Skeletal muscle tissue (tissue), 4 donors: ENCODE measurements around the gene EMX1. TPM values are rescaled to one million over a fixed set of nuclear protein-coding genes. Genes with fewer than 3 reads are reported as not detected.
A peak's percentile ranks its signal among the peaks of the same experiment; 100 is the strongest.

Experiments used
- H3K27ac ChIP-seq: one replicate; pipeline ENCODE4 v1.7.0; 2013; ENCODE audit warnings: mild to moderate bottlenecking, low read depth, low read length, inconsistent platforms
- H3K27me3 ChIP-seq, 3 donors: one replicate each; pipeline ENCODE4 v1.7.0; 2013; ENCODE audit warnings: low read length in 3 of 3; ENCODE audit not compliant: control insufficient read depth in 3 of 3, insufficient read depth in 3 of 3
- H3K36me3 ChIP-seq, 3 donors: one replicate each; pipeline ENCODE4 v1.7.0; 2013; ENCODE audit warnings: low read length in 3 of 3; ENCODE audit not compliant: control insufficient read depth in 3 of 3, insufficient read depth in 3 of 3
- H3K4me1 ChIP-seq, 3 donors: one replicate each; pipeline ENCODE4 v1.7.0; 2013; ENCODE audit warnings: low read length in 3 of 3, mild to moderate bottlenecking in 3 of 3; ENCODE audit not compliant: control insufficient read depth in 3 of 3, insufficient read depth in 3 of 3
- H3K4me3 ChIP-seq, 3 donors: one replicate each; pipeline ENCODE4 v1.7.0; 2013; ENCODE audit warnings: low read length in 3 of 3
- H3K9ac ChIP-seq, 3 donors: one replicate each; pipeline ENCODE4 v1.7.0; 2013; ENCODE audit warnings: low read length in 3 of 3, mild to moderate bottlenecking in 3 of 3, moderate library complexity in 2 of 3, low read depth in 1 of 3
- H3K9me3 ChIP-seq, 3 donors: one replicate each; pipeline ENCODE4 v1.7.0; 2013; ENCODE audit warnings: low read length in 3 of 3; ENCODE audit not compliant: control insufficient read depth in 3 of 3
- total RNA-seq: library from RNA; depleted of rRNA; stranded (reverse); fragments of >200 nt; gene quantifications from one replicate; pipeline ENCODE4 v1.2.3, GENCODE V29; 2014
- donor health status: Osteomylitis.

Gene EMX1
- total RNA-seq, 1 donor from 2014 or later = not detected

DNA sequence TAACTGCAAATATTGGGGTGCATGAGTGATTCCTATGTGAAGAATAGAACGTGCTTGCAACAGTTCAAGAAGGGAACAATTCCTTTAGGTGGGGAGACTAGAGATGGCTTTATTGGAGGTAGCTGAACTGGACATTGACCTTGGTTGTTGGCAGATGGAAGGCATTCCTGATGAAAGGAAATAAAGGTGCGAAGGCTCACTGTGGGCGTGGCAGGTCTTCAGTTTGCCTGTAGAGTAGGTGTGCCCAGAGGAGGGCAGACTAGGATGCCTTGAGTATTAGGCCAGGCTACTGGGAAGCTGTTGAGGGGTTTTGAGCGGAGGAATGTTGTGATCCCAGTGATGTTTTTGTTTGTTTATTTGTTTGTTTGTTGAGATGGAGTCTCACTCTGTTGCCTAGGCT, 27.3 kb upstream of the EMX1 start:
- Histone ChIP-seq H3K9me3 (no peaks in the 10 kb centered on the region), H3K27me3 (peaks cover 4 to 12% (median 7%) of the 10 kb centered on the region in 3 donors), H3K36me3 (peaks cover 15 to 25% (median 16%) of the 10 kb centered on the region in 3 donors), H3K4me3 (no peak overlapping the region), H3K4me1 (peaks cover 22 to 30% (median 28%) of the 10 kb centered on the region in 3 donors), H3K9ac (no peak overlapping the region), H3K27ac (no peak overlapping the region)

- Histone ChIP-seq H3K9ac (no peak overlapping the region), H3K27ac (no peak overlapping the region), H3K27me3 (peaks cover 4 to 25% (median 18%) of the 10 kb centered on the region in 3 donors), H3K9me3 (no peaks in the 10 kb centered on the region), H3K4me1 (peaks cover 27 to 40% (median 40%) of the 10 kb centered on the region in 3 donors), H3K4me3 (no peak overlapping the region), H3K36me3 (peaks cover 15 to 25% (median 16%) of the 10 kb centered on the region in 3 donors)
Observed at GRCh38 chr2:72891091-72891818, 26.1 kb upstream of the EMX1 start.

DNA sequence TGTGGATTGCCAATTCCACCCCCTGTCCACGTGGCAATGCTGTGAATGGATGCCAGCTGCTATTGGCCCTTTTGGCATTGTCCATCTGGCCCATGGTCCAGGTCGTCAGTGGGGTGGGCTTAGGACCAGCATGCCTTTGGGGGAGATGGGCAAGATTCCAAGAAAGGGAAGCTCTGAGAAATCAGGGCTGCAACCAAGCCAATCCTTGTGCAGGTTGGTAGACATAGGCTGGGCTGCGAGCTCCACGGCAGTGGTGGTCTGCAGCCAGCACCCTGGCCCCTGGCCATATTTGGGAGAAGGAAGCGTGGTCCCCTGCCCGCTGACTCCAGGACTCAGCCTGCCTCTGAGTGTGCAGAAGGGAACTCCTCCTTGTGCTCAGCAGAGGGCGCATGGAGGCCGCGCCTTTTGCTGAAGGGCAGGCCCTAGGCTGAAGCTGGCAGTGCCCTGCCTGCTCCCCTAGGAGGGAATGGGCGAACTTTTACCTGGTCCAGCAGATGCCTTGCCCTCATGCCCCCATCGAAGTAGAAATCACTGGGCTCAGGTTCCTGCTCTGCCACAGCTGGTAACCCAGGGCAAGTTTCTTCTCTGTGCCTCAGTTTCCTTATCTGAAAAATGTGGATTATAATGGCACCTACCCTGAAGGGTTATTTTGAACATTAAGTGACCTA, 24.7 kb upstream of the EMX1 start:
- no peak overlapping the region for H3K9ac ChIP-seq
- peaks cover 15 to 25% (median 16%) of the 10 kb centered on the region in 3 donors for H3K36me3 ChIP-seq
- H3K4me1 ChIP-seq = peaks cover 22 to 34% (median 32%) of the 10 kb centered on the region in 3 donors
- H3K27ac ChIP-seq = no peak overlapping the region
- H3K9me3 ChIP-seq = no peaks in the 10 kb centered on the region
- no peak overlapping the region for H3K4me3 ChIP-seq
- H3K27me3 ChIP-seq = peaks cover 8 to 31% (median 20%) of the 10 kb centered on the region in 3 donors

DNA sequence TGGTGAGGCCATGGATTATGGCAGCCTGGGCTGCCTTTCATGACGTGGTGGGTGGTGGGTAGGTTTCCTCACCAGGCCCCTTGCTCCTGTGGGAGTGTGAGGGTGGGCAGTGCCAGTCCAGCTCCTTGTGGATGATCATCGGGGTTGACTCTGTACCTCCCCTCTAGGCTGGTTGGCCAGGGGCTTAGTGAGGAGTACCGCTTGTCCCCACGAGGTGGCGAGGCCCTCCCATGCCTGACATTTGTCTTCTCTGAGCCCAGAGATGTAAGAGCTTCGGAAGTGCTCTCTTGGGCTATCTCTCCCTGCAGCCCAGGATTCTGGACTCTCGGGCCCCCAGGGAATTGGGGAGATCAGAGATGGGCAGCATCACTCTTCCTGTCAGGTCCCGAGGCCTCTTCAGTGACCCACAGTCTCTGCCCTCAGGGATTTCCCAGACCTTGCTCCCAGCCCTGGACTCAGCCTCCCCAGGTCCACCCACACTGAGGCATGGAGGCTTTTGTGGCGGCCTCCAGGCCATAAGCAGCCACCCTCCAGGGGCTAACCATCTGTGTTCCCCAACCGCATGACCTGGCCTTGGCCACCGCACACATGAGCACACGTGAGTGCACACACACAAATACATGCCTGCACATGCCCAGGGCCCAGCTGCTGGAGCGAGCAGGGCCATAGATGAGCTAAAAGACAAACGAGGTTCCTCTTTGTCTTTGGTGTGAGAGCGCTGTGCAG, 23.6 kb upstream of the EMX1 start:
- no peak overlapping the region for H3K9ac ChIP-seq
- no peak overlapping the region for H3K4me3 ChIP-seq
- H3K27me3 ChIP-seq = peaks cover 8 to 33% (median 29%) of the 10 kb centered on the region in 3 donors
- peaks cover 15 to 25% (median 16%) of the 10 kb centered on the region in 3 donors for H3K36me3 ChIP-seq
- peaks cover 13 to 24% (median 22%) of the 10 kb centered on the region in 3 donors for H3K4me1 ChIP-seq
- no peak overlapping the region for H3K27ac ChIP-seq
- H3K9me3 ChIP-seq = no peaks in the 10 kb centered on the region

DNA sequence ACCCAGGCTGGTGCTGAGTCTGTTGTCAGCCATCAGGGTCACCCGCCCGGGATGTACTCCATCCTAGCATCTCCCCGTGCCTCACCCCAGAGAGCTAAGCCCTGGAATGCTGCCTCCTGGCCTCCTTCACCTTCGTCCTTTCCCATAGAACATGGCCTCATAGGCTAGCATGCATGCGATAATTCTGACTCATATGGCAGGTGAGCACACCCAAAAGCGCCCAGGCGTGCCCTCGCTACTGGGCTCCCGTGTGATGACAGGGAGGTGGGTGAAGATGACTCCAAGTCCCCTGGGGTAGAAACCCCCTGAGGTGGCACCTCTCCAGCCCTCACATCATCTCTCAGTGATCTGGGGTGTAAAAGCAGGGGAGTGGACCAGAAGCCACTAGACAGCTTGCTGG, 22.8 kb upstream of the EMX1 start:
- no peaks in the 10 kb centered on the region for H3K9me3 ChIP-seq
- H3K27me3 ChIP-seq = peaks cover 8 to 35% (median 31%) of the 10 kb centered on the region in 3 donors
- no peak overlapping the region for H3K9ac ChIP-seq
- H3K4me3 ChIP-seq = no peak overlapping the region
- H3K4me1 ChIP-seq = peaks cover 8 to 18% (median 16%) of the 10 kb centered on the region in 3 donors
- no peak overlapping the region for H3K27ac ChIP-seq
- peaks cover 15 to 25% (median 16%) of the 10 kb centered on the region in 3 donors for H3K36me3 ChIP-seq

- H3K36me3 ChIP-seq = peaks cover 11 to 19% (median 16%) of the 10 kb centered on the region in 3 donors
- no peak overlapping the region for H3K4me3 ChIP-seq
- H3K27ac ChIP-seq = no peak overlapping the region
Observed at GRCh38 chr2:72895154-72895553, 22.2 kb upstream of the EMX1 start.

DNA sequence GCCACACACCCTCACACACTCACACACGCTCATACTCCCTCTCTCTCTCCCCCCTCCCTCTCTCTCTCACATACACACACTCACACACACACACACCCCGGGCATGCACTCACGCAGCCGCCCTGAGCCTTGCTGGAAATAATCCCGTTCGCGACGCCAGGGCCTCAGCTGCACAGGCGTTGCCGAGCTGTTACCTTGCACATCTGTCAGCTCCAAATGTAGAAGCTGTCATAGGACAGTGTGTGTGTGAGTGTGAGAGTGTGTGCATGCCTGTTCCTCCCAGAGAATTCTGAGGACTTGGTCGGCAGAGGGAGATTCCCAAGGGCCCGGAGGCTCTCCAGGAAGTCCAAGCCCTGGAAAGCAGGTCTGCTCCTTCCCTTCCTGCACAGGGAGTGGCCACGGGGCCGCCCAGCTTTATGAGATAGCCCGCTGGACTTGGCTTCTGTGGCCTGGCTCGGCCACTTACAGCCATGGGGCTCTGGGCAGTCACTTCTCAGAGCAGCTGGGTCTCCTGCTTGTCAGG, 21.5 kb upstream of the EMX1 start:
- Histone ChIP-seq H3K27ac (no peak overlapping the region), H3K27me3 (peaks cover 18 to 43% (median 42%) of the 10 kb centered on the region in 3 donors), H3K36me3 (peaks cover 11 to 17% (median 16%) of the 10 kb centered on the region in 3 donors), H3K9me3 (no peaks in the 10 kb centered on the region), H3K4me1 (peaks cover 5 to 13% (median 11%) of the 10 kb centered on the region in 3 donors), H3K4me3 (peak overlapping the region; percentile 10 to 45 (median 35)), H3K9ac (peak overlapping the region in 1 of 3 donors; percentile 54)

More at GRCh38 chr2:72895154-72895553, 22.2 kb upstream of the EMX1 start:
- peaks cover 5 to 13% (median 12%) of the 10 kb centered on the region in 3 donors for H3K4me1 ChIP-seq
- H3K27me3 ChIP-seq = peaks cover 12 to 37% (median 36%) of the 10 kb centered on the region in 3 donors
- H3K9me3 ChIP-seq = no peaks in the 10 kb centered on the region
- H3K9ac ChIP-seq = peak overlapping the region in 2 of 3 donors; percentile 3 to 54

DNA sequence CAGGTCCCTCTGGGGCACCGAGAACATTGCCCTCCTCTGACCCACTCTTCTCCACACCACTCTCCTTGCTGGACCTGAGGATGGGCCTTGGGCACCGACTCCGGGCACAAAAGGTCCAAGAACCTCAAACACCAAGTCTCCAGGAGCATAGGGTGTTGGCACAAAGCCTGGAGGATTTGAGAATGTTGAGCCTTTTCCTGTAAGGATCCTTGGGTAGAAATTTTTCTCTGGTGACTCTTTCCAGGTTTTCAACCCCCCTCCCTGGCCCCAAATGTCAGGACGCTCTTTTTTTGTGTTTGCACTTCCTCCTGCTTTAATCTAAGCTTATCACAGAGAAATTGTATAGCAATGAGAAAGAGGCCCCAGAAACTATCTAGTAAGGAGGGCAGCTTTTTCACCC, 20.9 kb upstream of the EMX1 start:
- Histone ChIP-seq H3K27me3 (peaks cover 23 to 49% (median 44%) of the 10 kb centered on the region in 3 donors), H3K9me3 (no peaks in the 10 kb centered on the region), H3K27ac (no peak overlapping the region), H3K36me3 (peaks cover 6 to 12% (median 11%) of the 10 kb centered on the region in 3 donors), H3K4me1 (peaks cover 5 to 13% (median 11%) of the 10 kb centered on the region in 3 donors), H3K9ac (no peak overlapping the region), H3K4me3 (no peak overlapping the region)

GRCh38 chr2:72897785-72898584, 19.3 kb upstream of the EMX1 start:
- H3K27me3 ChIP-seq = peaks cover 27 to 53% (median 48%) of the 10 kb centered on the region in 3 donors

More at GRCh38 chr2:72897785-72898584, 19.3 kb upstream of the EMX1 start:
- Histone ChIP-seq H3K9ac (no peak overlapping the region), H3K4me1 (peaks cover 5 to 13% (median 11%) of the 10 kb centered on the region in 3 donors), H3K4me3 (no peak overlapping the region), H3K36me3 (no peaks in the 10 kb centered on the region), H3K27ac (no peak overlapping the region), H3K9me3 (no peaks in the 10 kb centered on the region)
